ENCODE measurements around the gene SLC15A5. TPM values are rescaled to one million over a fixed set of nuclear protein-coding genes. Genes with fewer than 3 reads are reported as not detected.

Gene SLC15A5
- total RNA-seq, 4 donors from 2014 or later: not detected

GRCh38 chr12:16184681-16185080 lies 92.8 kb downstream of the SLC15A5 start:
- DNase-seq (no peak), ATAC-seq (no peak)
- H3K4me1 ChIP-seq: no peaks in the 10 kb centered on the region
- in situ Hi-C loops (cut with MboI; ENCODE audit: low sequenced_read_pairs in 4 of 4) (no loop called here), intact Hi-C loops (cut with DNase I; ENCODE audit: low total_unique reads) (no loop called here)
- H3K9me3 ChIP-seq: no peaks in the 10 kb centered on the region
- H3K4me3 ChIP-seq: no peak overlapping the region
- no peaks in the 10 kb centered on the region for H3K27me3 ChIP-seq
- no peaks in the 10 kb centered on the region for H3K36me3 ChIP-seq
- H3K27ac ChIP-seq: no peak overlapping the region
- no peak for TF ChIP-seq CTCF (IDR thresholded peaks at IDR 0.05 in 4 of 5, conservative IDR thresholded peaks at IDR 0.05 in 1 of 5)
- TF ChIP-seq POLR2A (IDR thresholded peaks at IDR 0.05): no peak

GRCh38 chr12:16183541-16183940 lies 93.9 kb downstream of the SLC15A5 start:
- DNase-seq (no peak), ATAC-seq (no peak)
- Histone ChIP-seq H3K9me3 (no peaks in the 10 kb centered on the region), H3K4me3 (no peak overlapping the region), H3K27me3 (no peaks in the 10 kb centered on the region), H3K27ac (no peak overlapping the region), H3K4me1 (no peaks in the 10 kb centered on the region), H3K36me3 (no peaks in the 10 kb centered on the region)
- TF ChIP-seq POLR2A (IDR thresholded peaks at IDR 0.05) (no peak), CTCF (IDR thresholded peaks at IDR 0.05 in 4 of 5, conservative IDR thresholded peaks at IDR 0.05 in 1 of 5) (no peak)
- intact Hi-C loops (cut with DNase I; ENCODE audit: low total_unique reads): no loop called here
- in situ Hi-C loops (cut with MboI; ENCODE audit: low sequenced_read_pairs in 4 of 4): no loop called here

DNA sequence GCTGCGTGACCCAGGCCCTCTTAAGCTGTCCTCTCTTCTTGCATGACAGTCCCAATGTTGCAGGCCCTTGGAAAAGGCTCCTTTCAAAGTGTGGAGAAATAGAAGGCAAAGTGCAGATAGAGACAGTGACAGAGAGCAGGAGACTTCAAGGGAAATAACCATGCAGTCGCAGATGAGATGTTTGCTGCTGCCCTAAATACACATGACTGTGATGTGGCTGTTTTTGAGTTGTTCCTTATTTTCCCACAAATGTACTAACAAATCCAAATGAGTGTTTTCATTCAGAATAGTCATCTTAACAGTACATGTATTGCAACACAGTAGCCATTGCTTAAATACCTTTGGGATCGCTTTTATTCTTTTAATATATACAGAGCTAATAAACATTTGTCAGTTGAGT lies 101.6 kb downstream of the SLC15A5 start:
- Histone ChIP-seq H3K27me3 (no peaks in the 10 kb centered on the region), H3K27ac (no peak overlapping the region), H3K36me3 (no peaks in the 10 kb centered on the region), H3K4me1 (no peaks in the 10 kb centered on the region), H3K9me3 (no peaks in the 10 kb centered on the region), H3K4me3 (no peak overlapping the region)
- in situ Hi-C loops (cut with MboI; ENCODE audit: low sequenced_read_pairs in 4 of 4) (no loop called here), intact Hi-C loops (cut with DNase I; ENCODE audit: low total_unique reads) (no loop called here)
- no peak for TF ChIP-seq CTCF (IDR thresholded peaks at IDR 0.05 in 4 of 5, conservative IDR thresholded peaks at IDR 0.05 in 1 of 5)
- TF ChIP-seq POLR2A (IDR thresholded peaks at IDR 0.05): peak in 1 of 2 donors; percentile 7
- no peak for DNase-seq
- peak; percentile 39 to 70 for ATAC-seq

GRCh38 chr12:16174282-16174681 lies 103.2 kb downstream of the SLC15A5 start:
- DNase-seq: no peak
- Histone ChIP-seq H3K27me3 (no peaks in the 10 kb centered on the region), H3K27ac (no peak overlapping the region), H3K9me3 (no peaks in the 10 kb centered on the region), H3K36me3 (no peaks in the 10 kb centered on the region), H3K4me1 (no peaks in the 10 kb centered on the region), H3K4me3 (no peak overlapping the region)
- no peak for ATAC-seq
- intact Hi-C loops (cut with DNase I; ENCODE audit: low total_unique reads) (no loop called here), in situ Hi-C loops (cut with MboI; ENCODE audit: low sequenced_read_pairs in 4 of 4) (loop anchor here in 1 of 4 donors (25.0 kb wide), 1 partner anchor 88 kb away; no protein-coding TSS in a partner anchor)
- no peak for TF ChIP-seq CTCF (IDR thresholded peaks at IDR 0.05 in 4 of 5, conservative IDR thresholded peaks at IDR 0.05 in 1 of 5)
- TF ChIP-seq POLR2A (IDR thresholded peaks at IDR 0.05): no peak

- Histone ChIP-seq H3K27me3 (no peaks in the 10 kb centered on the region), H3K27ac (no peak overlapping the region), H3K36me3 (no peaks in the 10 kb centered on the region), H3K4me1 (no peaks in the 10 kb centered on the region), H3K4me3 (no peak overlapping the region), H3K9me3 (no peaks in the 10 kb centered on the region)
- in situ Hi-C loops (cut with MboI; ENCODE audit: low sequenced_read_pairs in 4 of 4) (loop anchor here in 1 of 4 donors (25.0 kb wide), 1 partner anchor 91 kb away; no protein-coding TSS in a partner anchor), intact Hi-C loops (cut with DNase I; ENCODE audit: low total_unique reads) (no loop called here)
- ATAC-seq: no peak
- DNase-seq: no peak
- TF ChIP-seq CTCF (IDR thresholded peaks at IDR 0.05 in 4 of 5, conservative IDR thresholded peaks at IDR 0.05 in 1 of 5): no peak
- no peak for TF ChIP-seq POLR2A (IDR thresholded peaks at IDR 0.05)
These were observed 106.1 kb downstream of the SLC15A5 start for GRCh38 chr12:16171348-16171747.

All from gastrocnemius medialis (tissue), 4 donors.